Skeletal muscle tissue (tissue), 4 donors: ENCODE data around the gene PARVB. TPM values are rescaled to one million over a fixed set of nuclear protein-coding genes. Genes with fewer than 3 reads are reported as not detected.

Source experiments
- H3K27ac ChIP-seq: one replicate; pipeline ENCODE4 v1.7.0; 2013; ENCODE audit warnings: mild to moderate bottlenecking, low read depth, low read length, inconsistent platforms
- H3K27me3 ChIP-seq, 3 donors: one replicate each; pipeline ENCODE4 v1.7.0; 2013; ENCODE audit warnings: low read length in 3 of 3; ENCODE audit not compliant: control insufficient read depth in 3 of 3, insufficient read depth in 3 of 3
- H3K36me3 ChIP-seq, 3 donors: one replicate each; pipeline ENCODE4 v1.7.0; 2013; ENCODE audit warnings: low read length in 3 of 3; ENCODE audit not compliant: control insufficient read depth in 3 of 3, insufficient read depth in 3 of 3
- H3K4me1 ChIP-seq, 3 donors: one replicate each; pipeline ENCODE4 v1.7.0; 2013; ENCODE audit warnings: low read length in 3 of 3, mild to moderate bottlenecking in 3 of 3; ENCODE audit not compliant: control insufficient read depth in 3 of 3, insufficient read depth in 3 of 3
- H3K4me3 ChIP-seq, 3 donors: one replicate each; pipeline ENCODE4 v1.7.0; 2013; ENCODE audit warnings: low read length in 3 of 3
- H3K9ac ChIP-seq, 3 donors: one replicate each; pipeline ENCODE4 v1.7.0; 2013; ENCODE audit warnings: low read length in 3 of 3, mild to moderate bottlenecking in 3 of 3, moderate library complexity in 2 of 3, low read depth in 1 of 3
- H3K9me3 ChIP-seq, 3 donors: one replicate each; pipeline ENCODE4 v1.7.0; 2013; ENCODE audit warnings: low read length in 3 of 3; ENCODE audit not compliant: control insufficient read depth in 3 of 3
- total RNA-seq: library from RNA; depleted of rRNA; stranded (reverse); fragments of >200 nt; gene quantifications from one replicate; pipeline ENCODE4 v1.2.3, GENCODE V29; 2014
- donor health status: Osteomylitis.

The PARVB gene
- total RNA-seq, 1 donor from 2014 or later: 11.0 TPM

GRCh38 chr22:43996170-43996980, 27.7 kb upstream of the PARVB start:
- Histone ChIP-seq H3K9ac (peak overlapping the region in 1 of 3 donors; percentile 62), H3K36me3 (peaks cover 42 to 55% (median 47%) of the 10 kb centered on the region in 3 donors), H3K4me1 (peaks cover 19 to 49% (median 20%) of the 10 kb centered on the region in 3 donors), H3K27ac (no peak overlapping the region), H3K4me3 (peak overlapping the region in 1 of 3 donors; percentile 41), H3K27me3 (no peaks in the 10 kb centered on the region), H3K9me3 (no peaks in the 10 kb centered on the region)

GRCh38 chr22:43996981-43997265, 27.2 kb upstream of the PARVB start:
- Histone ChIP-seq H3K9me3 (no peaks in the 10 kb centered on the region), H3K27me3 (no peaks in the 10 kb centered on the region), H3K4me1 (peaks cover 19 to 49% (median 20%) of the 10 kb centered on the region in 3 donors), H3K27ac (no peak overlapping the region), H3K4me3 (no peak overlapping the region), H3K9ac (no peak overlapping the region), H3K36me3 (peaks cover 37 to 50% (median 42%) of the 10 kb centered on the region in 3 donors)

DNA sequence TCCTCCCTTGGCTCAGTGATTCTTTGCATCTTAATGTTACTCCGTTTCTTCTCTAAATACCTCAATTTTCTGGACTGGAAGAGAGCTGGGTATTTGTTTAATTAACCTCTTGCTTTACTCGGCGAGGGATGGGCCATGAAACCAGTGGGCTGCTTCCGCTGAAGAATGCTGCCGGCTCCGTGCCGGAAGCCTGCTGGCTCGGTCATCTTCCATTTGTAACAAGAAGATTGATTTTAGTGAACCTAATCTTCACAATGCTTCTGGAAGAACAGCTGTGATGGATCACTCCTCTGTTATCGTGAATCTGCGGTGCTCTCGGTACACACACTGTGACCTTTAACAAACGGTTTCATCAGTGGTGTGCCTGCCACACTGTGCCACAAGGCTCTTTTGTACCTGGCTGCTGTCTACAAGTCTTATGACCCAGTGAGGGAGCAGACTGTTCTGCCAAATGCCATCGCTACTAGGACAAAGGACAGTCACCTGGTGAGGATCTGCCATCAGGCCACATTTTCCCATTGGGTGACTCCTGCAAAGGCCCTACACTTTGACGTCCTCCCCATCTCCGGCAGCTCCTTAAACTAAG, 25.3 kb upstream of the PARVB start:
- H3K27ac ChIP-seq: peak overlapping the region; percentile 52
- peak overlapping the region in 1 of 3 donors; percentile 30 for H3K4me3 ChIP-seq
- H3K9me3 ChIP-seq: no peaks in the 10 kb centered on the region
- peaks cover 24 to 38% (median 30%) of the 10 kb centered on the region in 3 donors for H3K36me3 ChIP-seq
- H3K9ac ChIP-seq: peak overlapping the region in 2 of 3 donors; percentile 3 to 51
- H3K4me1 ChIP-seq: peaks cover 15 to 43% (median 24%) of the 10 kb centered on the region in 3 donors
- no peaks in the 10 kb centered on the region for H3K27me3 ChIP-seq

DNA sequence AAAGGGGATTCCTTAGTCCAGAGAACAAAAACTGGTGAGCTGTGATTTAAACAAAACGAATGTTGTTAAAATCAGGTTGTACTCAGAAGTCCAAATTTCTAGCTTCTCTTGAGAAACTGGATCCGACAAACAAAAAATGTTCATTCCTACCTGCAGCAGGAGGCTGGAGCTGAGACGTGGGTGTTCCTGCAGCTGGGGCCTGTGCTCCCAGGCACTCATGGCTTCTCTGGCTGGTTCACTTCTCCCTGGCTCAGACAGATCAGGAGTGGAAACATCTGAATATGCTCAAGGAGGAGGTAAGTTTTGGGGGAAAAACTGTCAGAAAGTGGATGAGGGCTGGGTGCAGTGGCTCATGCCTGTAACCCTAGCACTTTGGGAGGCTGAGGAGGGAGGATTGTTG, 24.7 kb upstream of the PARVB start:
- Histone ChIP-seq H3K36me3 (peaks cover 23 to 36% (median 24%) of the 10 kb centered on the region in 3 donors), H3K4me1 (peaks cover 9 to 38% (median 22%) of the 10 kb centered on the region in 3 donors), H3K27ac (peak overlapping the region; percentile 15), H3K27me3 (no peaks in the 10 kb centered on the region), H3K9ac (no peak overlapping the region), H3K9me3 (no peaks in the 10 kb centered on the region), H3K4me3 (peak overlapping the region in 1 of 3 donors; percentile 4)

- peaks cover 6 to 32% (median 19%) of the 10 kb centered on the region in 3 donors for H3K4me1 ChIP-seq
- no peak overlapping the region for H3K27ac ChIP-seq
- no peaks in the 10 kb centered on the region for H3K9me3 ChIP-seq
- H3K36me3 ChIP-seq: peaks cover 20 to 29% (median 21%) of the 10 kb centered on the region in 3 donors
- H3K4me3 ChIP-seq: no peak overlapping the region
- H3K9ac ChIP-seq: no peak overlapping the region
- H3K27me3 ChIP-seq: no peaks in the 10 kb centered on the region
Observed at GRCh38 chr22:44000123-44000522, 24.0 kb upstream of the PARVB start.

- Histone ChIP-seq H3K9me3 (no peaks in the 10 kb centered on the region), H3K4me1 (peaks cover 6 to 25% (median 19%) of the 10 kb centered on the region in 3 donors), H3K36me3 (peaks cover 9 to 18% (median 18%) of the 10 kb centered on the region in 3 donors), H3K27me3 (no peaks in the 10 kb centered on the region), H3K9ac (no peak overlapping the region), H3K27ac (no peak overlapping the region), H3K4me3 (no peak overlapping the region)
Observed at GRCh38 chr22:44001521-44001920, 22.6 kb upstream of the PARVB start.

DNA sequence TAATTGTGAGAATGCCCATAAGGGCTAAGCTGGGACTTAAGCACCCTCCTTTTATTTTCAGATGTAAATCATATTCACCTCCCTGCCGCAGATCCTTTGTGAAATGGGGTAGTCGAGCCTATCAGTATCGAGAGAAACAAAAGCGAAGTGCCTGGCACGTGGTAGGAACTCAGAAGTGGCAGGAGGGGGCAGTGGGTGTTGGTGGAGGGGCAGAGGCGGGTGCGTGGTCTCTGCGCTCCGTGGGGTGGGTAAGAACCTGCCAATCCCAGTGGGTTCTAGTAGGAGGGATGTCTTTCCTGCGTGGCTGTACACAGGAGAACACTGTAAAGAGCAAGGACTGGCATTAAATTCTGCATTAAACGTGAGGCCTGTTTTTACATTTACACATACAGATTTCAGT, 21.8 kb upstream of the PARVB start:
- Histone ChIP-seq H3K27ac (no peak overlapping the region), H3K4me1 (peaks cover 6 to 24% (median 19%) of the 10 kb centered on the region in 3 donors), H3K9ac (no peak overlapping the region)

GRCh38 chr22:44002997-44003396, 21.1 kb upstream of the PARVB start:
- peaks cover 6 to 21% (median 19%) of the 10 kb centered on the region in 3 donors for H3K4me1 ChIP-seq
- H3K27ac ChIP-seq: no peak overlapping the region
- no peaks in the 10 kb centered on the region for H3K27me3 ChIP-seq
- H3K36me3 ChIP-seq: peaks cover 2 to 12% (median 10%) of the 10 kb centered on the region in 3 donors
- H3K9ac ChIP-seq: no peak overlapping the region
- H3K9me3 ChIP-seq: no peaks in the 10 kb centered on the region
- H3K4me3 ChIP-seq: no peak overlapping the region

More for the DNA sequence above, 21.8 kb upstream of the PARVB start:
- Histone ChIP-seq H3K9me3 (no peaks in the 10 kb centered on the region), H3K36me3 (peaks cover 2 to 12% (median 10%) of the 10 kb centered on the region in 3 donors), H3K4me3 (no peak overlapping the region), H3K27me3 (no peaks in the 10 kb centered on the region)

DNA sequence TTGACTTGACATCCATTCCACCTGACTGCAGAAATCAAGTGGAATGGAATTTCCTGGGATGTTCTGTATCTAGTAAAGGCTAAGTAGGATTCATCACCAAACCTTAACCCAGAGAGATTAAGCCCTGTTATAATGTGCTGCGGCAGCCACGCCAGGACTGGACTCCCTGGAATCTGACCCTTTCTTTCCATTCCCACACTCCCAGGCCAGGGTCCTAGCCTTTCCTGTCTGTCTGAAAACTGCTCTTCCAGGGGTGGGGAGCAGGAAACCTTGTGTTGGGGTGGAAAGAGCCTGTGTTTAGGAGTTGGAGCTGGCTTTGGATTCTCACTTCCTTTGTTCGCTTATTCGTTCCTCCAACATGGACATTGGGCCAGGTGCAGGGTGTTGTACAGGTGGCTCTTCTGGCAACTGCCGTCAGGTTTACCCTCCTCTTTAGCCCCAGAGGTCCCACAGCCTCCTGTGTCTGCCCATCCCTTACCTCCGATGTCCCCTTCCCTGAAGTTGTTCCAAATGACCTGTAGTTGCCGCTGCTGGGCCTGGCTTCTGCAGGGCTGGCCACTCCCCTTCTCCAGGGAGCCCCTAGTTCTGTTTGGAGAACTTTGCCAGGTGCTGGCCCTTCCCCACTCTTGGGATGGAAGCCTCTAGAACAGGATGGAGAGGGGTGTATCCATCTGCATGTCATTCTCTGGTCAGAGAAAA, 20.5 kb upstream of the PARVB start:
- Histone ChIP-seq H3K27me3 (no peaks in the 10 kb centered on the region), H3K27ac (no peak overlapping the region), H3K36me3 (peaks cover 0 to 7% (median 6%) of the 10 kb centered on the region in 3 donors), H3K4me1 (peaks cover 2 to 17% (median 16%) of the 10 kb centered on the region in 3 donors), H3K4me3 (no peak overlapping the region), H3K9me3 (no peaks in the 10 kb centered on the region), H3K9ac (no peak overlapping the region)
